GM21619 (cell line): ENCODE data around the gene FBXL15.

Source experiments
- ATAC-seq: cut with Tn5 transposase; IDR thresholded peaks from one replicate; pipeline ENCODE4 v1.9.1; 2021; ENCODE audit not compliant: unreplicated experiment

Gene FBXL15

GRCh38 chr10:102409604-102410428 lies 10.8 kb upstream of the FBXL15 start:
- ATAC-seq = no peak

GRCh38 chr10:102410429-102411073 lies 10.1 kb upstream of the FBXL15 start:
- ATAC-seq = no peak

GRCh38 chr10:102411341-102412255 lies 9.0 kb upstream of the FBXL15 start:
- no peak for ATAC-seq

DNA sequence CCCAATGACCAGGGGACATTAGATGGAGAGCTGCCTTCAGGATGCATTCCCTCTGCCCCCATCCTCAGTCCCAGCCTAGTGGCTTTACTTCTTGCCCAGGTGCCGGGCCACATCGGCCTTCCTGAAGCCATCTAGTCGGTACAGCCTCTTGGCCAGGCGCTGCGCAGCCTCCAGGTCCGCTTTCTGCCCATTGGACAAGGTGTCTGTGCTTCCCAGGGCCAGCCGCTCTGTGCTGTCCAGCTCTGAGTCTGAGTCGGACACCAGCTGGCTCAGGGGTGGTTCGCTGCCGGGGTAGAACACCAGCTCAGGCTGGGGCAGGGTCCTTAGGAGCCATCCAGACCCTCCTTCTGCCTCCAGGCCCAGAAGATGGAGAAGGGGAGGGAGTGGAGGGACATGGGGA lies 8.3 kb upstream of the FBXL15 start:
- ATAC-seq = no peak

GRCh38 chr10:102413053-102413705 lies 7.5 kb upstream of the FBXL15 start:
- no peak for ATAC-seq

DNA sequence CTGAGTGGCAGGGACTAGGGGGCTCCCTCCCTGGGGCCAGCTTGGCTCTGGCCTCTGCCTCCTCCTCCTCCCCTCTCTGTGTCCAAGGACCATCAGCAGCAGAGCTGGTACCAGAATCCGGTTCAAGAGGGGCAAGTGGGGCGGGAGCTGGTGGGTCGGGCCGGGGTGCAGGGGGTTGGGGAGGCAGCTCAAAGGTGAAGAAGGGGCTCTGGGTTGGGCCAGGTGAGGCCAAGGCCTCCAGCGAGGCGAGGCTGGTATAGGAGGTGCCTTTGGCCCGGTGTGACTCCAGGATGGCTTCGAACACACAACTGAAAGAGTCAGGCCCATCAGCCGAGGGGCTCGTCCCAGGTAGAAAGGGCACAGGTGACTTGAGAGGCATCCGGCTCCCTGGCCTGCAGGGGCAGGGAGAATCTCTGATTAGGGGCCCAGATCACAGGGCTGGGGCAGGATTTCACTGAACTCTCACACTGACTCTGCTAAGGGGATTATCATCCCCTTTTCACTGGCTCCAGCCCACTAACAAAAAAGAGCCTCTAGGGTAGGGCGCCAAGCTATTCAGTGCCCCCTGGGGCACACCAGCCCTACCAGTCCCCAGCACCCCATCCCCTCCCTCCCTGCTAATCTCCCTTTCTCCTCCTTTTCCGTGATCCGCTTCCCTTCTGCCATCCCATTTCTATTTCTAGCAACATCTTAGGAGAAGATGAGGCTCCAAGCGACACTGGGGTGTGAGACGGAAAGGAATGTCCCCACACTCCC lies 6.7 kb upstream of the FBXL15 start:
- ATAC-seq = no peak

GRCh38 chr10:102414749-102415148 lies 5.9 kb upstream of the FBXL15 start:
- ATAC-seq = no peak

GRCh38 chr10:102416283-102416682 lies 4.4 kb upstream of the FBXL15 start:
- ATAC-seq = no peak

DNA sequence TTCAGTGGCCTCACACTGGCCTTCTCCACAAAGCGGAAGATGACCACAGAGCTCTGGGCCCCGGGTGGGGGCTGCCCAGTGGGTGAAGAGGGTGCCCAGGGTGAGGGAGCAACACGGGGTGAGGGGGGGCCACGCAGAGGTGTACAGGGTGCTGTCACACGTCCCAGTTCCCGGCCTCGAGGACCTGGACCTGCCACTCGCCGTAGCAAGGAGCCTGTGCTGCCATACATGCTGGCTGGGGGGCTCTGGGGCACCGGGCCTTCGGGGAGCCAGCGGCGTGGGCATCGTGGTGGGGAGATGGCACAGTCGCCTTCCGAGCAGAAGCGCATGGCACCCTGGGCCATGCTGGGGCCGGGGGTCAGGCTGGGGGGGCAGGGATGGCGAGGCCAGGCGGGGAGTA lies 3.9 kb upstream of the FBXL15 start:
- ATAC-seq = no peak

GRCh38 chr10:102418622-102419268 lies 1.9 kb upstream of the FBXL15 start, which contains the start of gene PSD:
PSD (minus strand) TSS chr10:102418785; CDS start chr10:102417038, 1,747 bp downstream.
- no peak for ATAC-seq

DNA sequence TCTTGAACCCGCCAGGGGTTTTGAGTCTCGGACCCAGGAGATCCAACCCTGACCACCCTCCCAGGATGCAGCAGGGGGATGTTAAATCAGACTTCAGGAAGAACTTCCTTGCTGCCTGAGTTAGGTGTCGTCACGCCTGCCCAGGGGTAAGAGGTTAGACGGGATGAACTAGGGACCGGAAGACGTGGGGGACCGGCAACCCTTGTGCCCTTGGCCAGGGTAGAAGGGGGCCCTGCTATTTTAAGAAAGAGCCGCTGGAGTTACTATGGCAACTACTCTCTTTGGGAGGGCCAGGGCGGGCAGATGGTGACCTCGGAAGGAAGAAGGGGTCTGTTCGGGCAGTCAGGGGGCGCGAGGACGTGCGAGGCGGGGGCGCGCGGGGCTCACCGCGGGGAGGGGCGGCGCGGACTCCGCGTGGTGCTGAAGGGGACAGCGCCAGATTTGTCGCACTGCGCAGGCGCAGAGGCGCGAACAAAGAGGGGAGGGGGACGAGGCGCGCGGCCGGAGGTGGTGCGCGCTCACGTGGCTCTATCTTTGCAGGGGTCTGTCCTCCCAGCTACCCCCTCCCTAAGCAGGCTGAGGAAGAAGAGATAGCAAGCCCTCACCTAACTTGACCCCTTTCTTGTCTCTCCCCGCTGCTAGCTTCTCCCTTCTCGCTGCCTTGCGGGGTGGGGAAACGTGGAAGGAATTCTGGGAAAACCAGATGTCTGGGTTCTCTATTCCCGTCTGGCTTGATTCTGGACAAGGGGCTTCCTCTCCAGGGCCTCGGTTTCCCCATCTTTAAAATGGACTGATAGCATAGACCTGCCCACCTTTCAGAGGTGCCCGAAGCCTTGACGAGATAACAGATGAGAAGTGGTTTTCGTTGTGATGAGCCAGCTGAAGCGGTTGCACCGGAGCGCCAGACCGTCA lies 1.1 kb upstream of the FBXL15 start:
- ATAC-seq = no peak

GRCh38 chr10:102420181-102420713 lies 389 bp upstream of the FBXL15 start:
- ATAC-seq = no peak

DNA sequence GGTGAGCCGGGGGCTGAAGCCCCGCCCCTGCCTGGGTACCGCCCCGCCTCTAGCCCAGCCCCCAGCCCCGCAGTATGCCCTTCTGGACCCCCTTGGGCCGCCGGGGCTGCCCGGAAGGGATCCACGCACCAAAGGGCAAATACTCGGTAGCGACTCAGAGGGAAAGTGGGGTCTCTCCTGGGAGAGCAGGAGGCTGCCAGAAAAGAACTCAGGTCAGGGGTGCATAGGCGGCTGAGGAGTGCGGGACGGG lies 796 bp downstream of the FBXL15 start:
- peak; percentile 5 for ATAC-seq

- peak; percentile 3 for ATAC-seq
Measured at GRCh38 chr10:102421757-102422512, 1.3 kb downstream of the FBXL15 start.

DNA sequence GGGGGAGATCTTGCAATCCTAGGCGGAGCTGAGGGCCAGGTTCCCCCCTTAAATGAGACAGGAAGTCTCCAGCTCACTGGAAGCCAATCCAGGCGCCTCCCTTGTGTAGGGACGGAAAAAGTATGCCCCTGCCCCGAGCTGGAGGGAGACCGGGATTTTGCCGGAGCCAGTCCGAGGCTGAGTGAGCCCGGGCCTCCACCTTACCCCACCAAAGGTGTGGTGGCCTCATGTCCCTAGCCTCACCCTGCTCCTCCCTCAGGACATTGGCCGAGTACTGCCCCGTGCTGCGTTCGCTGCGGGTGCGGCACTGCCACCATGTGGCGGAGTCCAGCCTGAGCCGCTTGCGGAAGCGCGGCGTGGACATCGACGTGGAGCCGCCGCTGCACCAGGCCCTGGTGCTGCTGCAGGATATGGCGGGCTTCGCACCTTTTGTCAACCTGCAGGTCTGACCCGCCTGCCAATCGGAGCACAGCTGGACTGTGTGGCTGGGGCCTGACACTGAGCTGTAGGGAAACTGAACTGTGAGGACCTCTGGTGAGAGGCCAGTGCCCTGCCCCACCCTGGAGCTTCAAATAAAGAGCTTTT lies 2.0 kb downstream of the FBXL15 start:
- no peak for ATAC-seq

- no peak for ATAC-seq
Measured at GRCh38 chr10:102423372-102423968, 2.8 kb downstream of the FBXL15 start.

- no peak for ATAC-seq
Measured at GRCh38 chr10:102424145-102424544, 3.5 kb downstream of the FBXL15 start.
